ENCODE results near the gene E4F1. TPM values are rescaled to one million over a fixed set of nuclear protein-coding genes. Genes with fewer than 3 reads are reported as not detected.

Gene E4F1
- total RNA-seq, 1 experiment from 2014 or later = 41.6 TPM

GRCh38 chr16:2244301-2244700, 20.9 kb downstream of the E4F1 start:
- Histone ChIP-seq H3K4me1 (ENCODE audit: insufficient read depth, low read length, poor library complexity, severe bottlenecking) (no peaks in the 10 kb centered on the region), H3K9me3 (ENCODE audit: low read depth, low read length, poor library complexity, severe bottlenecking) (no peaks in the 10 kb centered on the region), H3K36me3 (ENCODE audit: insufficient read depth, low read length, poor library complexity, severe bottlenecking) (peaks cover 48% of the 10 kb centered on the region), H3K4me3 (ENCODE audit: low read depth, low read length, poor library complexity, severe bottlenecking) (no peak overlapping the region), H3K27ac (ENCODE audit: low read depth, low read length, poor library complexity, severe bottlenecking) (no peak overlapping the region), H3K27me3 (replicated peaks; ENCODE audit: insufficient read depth, low read depth, low read length, poor library complexity) (no peaks in the 10 kb centered on the region)
- BruUV-seq (replicated peaks) = no TSS peak
- ChIA-PET CTCF (no interaction called here), POLR2A (ENCODE audit: low non-redundant PET) (no interaction called here)
- TF ChIP-seq EZH2 (IDR thresholded peaks at IDR 0.05; ENCODE audit: borderline replicate concordance, low read depth, low read length, poor library complexity, severe bottlenecking) (no peak), CTCF (conservative IDR thresholded peaks at IDR 0.05; ENCODE audit: low read depth, low read length) (no peak)
- intact Hi-C loops (cut with micrococcal nuclease; ENCODE audit: unreplicated experiment) = no loop called here
- no peak for DNase-seq (ENCODE audit: low spot score)

GRCh38 chr16:2244926-2245795, 21.8 kb downstream of the E4F1 start:
- no TSS peak for BruUV-seq (replicated peaks)
- Histone ChIP-seq H3K9me3 (ENCODE audit: low read depth, low read length, poor library complexity, severe bottlenecking) (no peaks in the 10 kb centered on the region), H3K27me3 (replicated peaks; ENCODE audit: insufficient read depth, low read depth, low read length, poor library complexity) (no peaks in the 10 kb centered on the region), H3K4me1 (ENCODE audit: insufficient read depth, low read length, poor library complexity, severe bottlenecking) (peaks cover 6% of the 10 kb centered on the region), H3K27ac (ENCODE audit: low read depth, low read length, poor library complexity, severe bottlenecking) (no peak overlapping the region), H3K4me3 (ENCODE audit: low read depth, low read length, poor library complexity, severe bottlenecking) (no peak overlapping the region), H3K36me3 (ENCODE audit: insufficient read depth, low read length, poor library complexity, severe bottlenecking) (peaks cover 43% of the 10 kb centered on the region)
- intact Hi-C loops (cut with micrococcal nuclease; ENCODE audit: unreplicated experiment) = no loop called here
- CTCF ChIA-PET = no interaction called here
- POLR2A ChIA-PET (ENCODE audit: low non-redundant PET) = no interaction called here
- no peak for DNase-seq (ENCODE audit: low spot score)
- TF ChIP-seq CTCF (conservative IDR thresholded peaks at IDR 0.05; ENCODE audit: low read depth, low read length) = no peak
- no peak for TF ChIP-seq EZH2 (IDR thresholded peaks at IDR 0.05; ENCODE audit: borderline replicate concordance, low read depth, low read length, poor library complexity, severe bottlenecking)

GRCh38 chr16:2246301-2246885, 23.0 kb downstream of the E4F1 start:
- POLR2A ChIA-PET (ENCODE audit: low non-redundant PET) = interaction anchor here (0.6 kb wide), 1 partner anchor 419 kb away, joined by 10 read pairs; no protein-coding TSS in a partner anchor
- H3K9me3 ChIP-seq (ENCODE audit: low read depth, low read length, poor library complexity, severe bottlenecking) = no peaks in the 10 kb centered on the region
- peaks cover 11% of the 10 kb centered on the region for H3K4me1 ChIP-seq (ENCODE audit: insufficient read depth, low read length, poor library complexity, severe bottlenecking)
- no peak for DNase-seq (ENCODE audit: low spot score)
- no peaks in the 10 kb centered on the region for H3K27me3 ChIP-seq (replicated peaks; ENCODE audit: insufficient read depth, low read depth, low read length, poor library complexity)
- intact Hi-C loops (cut with micrococcal nuclease; ENCODE audit: unreplicated experiment) = no loop called here
- H3K27ac ChIP-seq (ENCODE audit: low read depth, low read length, poor library complexity, severe bottlenecking) = no peak overlapping the region
- CTCF ChIA-PET = no interaction called here
- BruUV-seq (replicated peaks) = no TSS peak
- no peak for TF ChIP-seq CTCF (conservative IDR thresholded peaks at IDR 0.05; ENCODE audit: low read depth, low read length)
- TF ChIP-seq EZH2 (IDR thresholded peaks at IDR 0.05; ENCODE audit: borderline replicate concordance, low read depth, low read length, poor library complexity, severe bottlenecking) = no peak
- H3K36me3 ChIP-seq (ENCODE audit: insufficient read depth, low read length, poor library complexity, severe bottlenecking) = peaks cover 43% of the 10 kb centered on the region
- no peak overlapping the region for H3K4me3 ChIP-seq (ENCODE audit: low read depth, low read length, poor library complexity, severe bottlenecking)
